Tibial nerve (tissue), 4 donors: ENCODE results near the gene ZNF33A.

Experiments
- CTCF ChIP-seq, 5 experiments: fragments of 200-600 bp in 3 of 5; fragments of 450-650 bp in 2 of 5; sonication (generic) in 3 of 5; IDR thresholded peaks; one replicate each; pipeline ENCODE4 v1.5.1; 2016 to 2019; ENCODE audit warnings: antibody characterized with exemption in 5 of 5, mild to moderate bottlenecking in 3 of 5, moderate library complexity in 2 of 5
- EP300 ChIP-seq, 2 donors: sonication (generic); formaldehyde crosslinking; IDR thresholded peaks; one replicate each; pipeline ENCODE4 v1.6.1; 2017; ENCODE audit warnings: antibody characterized with exemption in 2 of 2, mild to moderate bottlenecking in 1 of 2
- POLR2A ChIP-seq, 2 donors: fragments of 450-650 bp; IDR thresholded peaks; one replicate each; pipeline ENCODE4 v1.6.1; 2017; ENCODE audit warnings: antibody characterized with exemption in 2 of 2, mild to moderate bottlenecking in 2 of 2, moderate library complexity in 2 of 2

- TF ChIP-seq CTCF (IDR thresholded peaks at IDR 0.05) (no peak), EP300 (IDR thresholded peaks at IDR 0.05) (no peak), POLR2A (IDR thresholded peaks at IDR 0.05) (no peak)
These were observed 18.4 kb upstream of the ZNF33A start for GRCh38 chr10:37992083-37992482.
